ENCODE measurements around the gene IGSF9B. TPM values are rescaled to one million over a fixed set of nuclear protein-coding genes. Genes with fewer than 3 reads are reported as not detected.

The IGSF9B gene
- total RNA-seq, 1 experiment from 2014 or later, result 2.2 TPM

GRCh38 chr11:133917921-133918607 lies 38.7 kb downstream of the IGSF9B start:
- no TSS peak for BruUV-seq (replicated peaks)
- H3K4me3 ChIP-seq (ENCODE audit: low read depth in 2 of 2, low read length in 2 of 2), result no peak overlapping the region
- H3K9me3 ChIP-seq (ENCODE audit: control insufficient read depth, insufficient read depth, low read depth, low read length), result no peaks in the 10 kb centered on the region
- DNase-seq (ENCODE audit: low read depth, low spot score), result no peak
- no peak for TF ChIP-seq POLR2AphosphoS5 (IDR thresholded peaks at IDR 0.05; ENCODE audit: low read depth, low read length)
- TF ChIP-seq SIN3A (IDR thresholded peaks at IDR 0.05; ENCODE audit: borderline replicate concordance, insufficient read depth, low read depth, low read length), result no peak
- no peak for TF ChIP-seq REST (IDR thresholded peaks at IDR 0.05; ENCODE audit: insufficient read depth in 1 of 2, low read depth in 2 of 2, low read length in 1 of 2)
- TF ChIP-seq TCF7L2 (IDR thresholded peaks at IDR 0.05; ENCODE audit: low read depth, low read length), result no peak
- no peak for TF ChIP-seq CTCF (IDR thresholded peaks at IDR 0.05)
- no peaks in the 10 kb centered on the region for H3K4me1 ChIP-seq (ENCODE audit: control insufficient read depth, insufficient read depth, low read length)
- ChIA-PET CTCF (no interaction called here), POLR2A (interaction anchor here (0.6 kb wide), 1 partner anchor 218 kb away, joined by 10 read pairs; no protein-coding TSS in a partner anchor)
- no peaks in the 10 kb centered on the region for H3K36me3 ChIP-seq (ENCODE audit: control insufficient read depth, insufficient read depth, low read length)
- no peak overlapping the region for H3K27ac ChIP-seq (ENCODE audit: low read length)
- intact Hi-C loops (cut with micrococcal nuclease; ENCODE audit: unreplicated experiment), result no loop called here
- peaks cover 2% of the 10 kb centered on the region; the same call in 1 of the 2 replicates for H3K27me3 ChIP-seq (ENCODE audit: control insufficient read depth, insufficient read depth, low read length)
- ATAC-seq, result no peak
- in situ Hi-C loops (cut with HindIII; ENCODE audit: low pct_unique_long_range_greater_than_20kb, low sequenced_read_pairs), result no loop called here

GRCh38 chr11:133916784-133917440 lies 39.9 kb downstream of the IGSF9B start:
- DNase-seq (ENCODE audit: low read depth, low spot score), result no peak
- Histone ChIP-seq H3K36me3 (ENCODE audit: control insufficient read depth, insufficient read depth, low read length) (no peaks in the 10 kb centered on the region), H3K27me3 (ENCODE audit: control insufficient read depth, insufficient read depth, low read length) (peaks cover 2% of the 10 kb centered on the region; the same call in 1 of the 2 replicates), H3K4me1 (ENCODE audit: control insufficient read depth, insufficient read depth, low read length) (no peaks in the 10 kb centered on the region), H3K27ac (ENCODE audit: low read length) (no peak overlapping the region), H3K4me3 (ENCODE audit: low read depth in 2 of 2, low read length in 2 of 2) (no peak overlapping the region), H3K9me3 (ENCODE audit: control insufficient read depth, insufficient read depth, low read depth, low read length) (no peaks in the 10 kb centered on the region)
- no TSS peak for BruUV-seq (replicated peaks)
- CTCF ChIA-PET, result no interaction called here
- intact Hi-C loops (cut with micrococcal nuclease; ENCODE audit: unreplicated experiment) (no loop called here), in situ Hi-C loops (cut with HindIII; ENCODE audit: low pct_unique_long_range_greater_than_20kb, low sequenced_read_pairs) (no loop called here)
- TF ChIP-seq POLR2AphosphoS5 (IDR thresholded peaks at IDR 0.05; ENCODE audit: low read depth, low read length) (no peak), TCF7L2 (IDR thresholded peaks at IDR 0.05; ENCODE audit: low read depth, low read length) (no peak), SIN3A (IDR thresholded peaks at IDR 0.05; ENCODE audit: borderline replicate concordance, insufficient read depth, low read depth, low read length) (no peak), CTCF (IDR thresholded peaks at IDR 0.05) (no peak), REST (IDR thresholded peaks at IDR 0.05; ENCODE audit: insufficient read depth in 1 of 2, low read depth in 2 of 2, low read length in 1 of 2) (no peak)
- POLR2A ChIA-PET, result interaction anchor here (0.6 kb wide), 1 partner anchor 29 kb away, joined by 3 read pairs; no protein-coding TSS in a partner anchor
- ATAC-seq, result no peak

Data from Panc1 (cell line).